ENCODE measurements around the gene SLC26A8.
A peak's percentile ranks its signal among the peaks of the same experiment; 100 is the strongest.
"Not testable (repeated sequence)": the region's sequence is repeated elsewhere in the genome, so short reads cannot be mapped to it uniquely, and the experiment has no call there.

SLC26A8 gene

GRCh38 chr6:36050947-36051710 is 26.7 kb upstream of the SLC26A8 start:
- DNase-seq (ENCODE audit: low read depth in 2 of 2): no peak

GRCh38 chr6:36050305-36050704 is 25.9 kb upstream of the SLC26A8 start:
- DNase-seq (ENCODE audit: low read depth in 2 of 2): no peak

GRCh38 chr6:36049582-36049981 is 25.1 kb upstream of the SLC26A8 start:
- no peak for DNase-seq (ENCODE audit: low read depth in 2 of 2)

GRCh38 chr6:36042618-36043260 is 18.3 kb upstream of the SLC26A8 start:
- no peak for DNase-seq (ENCODE audit: low read depth in 2 of 2)

- no peak for DNase-seq (ENCODE audit: low read depth in 2 of 2)
Measured at GRCh38 chr6:36040958-36041357, 16.5 kb upstream of the SLC26A8 start.

DNA sequence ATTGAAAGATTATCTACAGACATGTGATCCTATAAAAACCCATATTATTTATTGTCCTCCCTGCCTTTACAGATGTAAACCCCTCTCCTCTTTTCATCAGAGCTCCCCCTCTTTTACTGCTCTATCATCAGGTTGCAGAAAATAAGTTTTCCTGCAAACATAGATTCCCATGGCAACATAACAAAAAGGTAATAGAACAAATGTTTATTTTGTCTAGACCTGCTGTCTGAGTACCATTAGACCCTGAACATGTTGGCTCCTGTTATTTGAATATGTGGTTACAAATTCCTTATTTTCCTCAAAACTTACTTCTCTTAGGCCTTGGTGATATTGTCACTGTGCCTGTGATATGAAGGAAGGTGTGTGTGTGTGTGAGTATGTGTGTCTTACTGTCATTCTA is 14.7 kb upstream of the SLC26A8 start:
- DNase-seq (ENCODE audit: low read depth in 2 of 2): no peak

DNA sequence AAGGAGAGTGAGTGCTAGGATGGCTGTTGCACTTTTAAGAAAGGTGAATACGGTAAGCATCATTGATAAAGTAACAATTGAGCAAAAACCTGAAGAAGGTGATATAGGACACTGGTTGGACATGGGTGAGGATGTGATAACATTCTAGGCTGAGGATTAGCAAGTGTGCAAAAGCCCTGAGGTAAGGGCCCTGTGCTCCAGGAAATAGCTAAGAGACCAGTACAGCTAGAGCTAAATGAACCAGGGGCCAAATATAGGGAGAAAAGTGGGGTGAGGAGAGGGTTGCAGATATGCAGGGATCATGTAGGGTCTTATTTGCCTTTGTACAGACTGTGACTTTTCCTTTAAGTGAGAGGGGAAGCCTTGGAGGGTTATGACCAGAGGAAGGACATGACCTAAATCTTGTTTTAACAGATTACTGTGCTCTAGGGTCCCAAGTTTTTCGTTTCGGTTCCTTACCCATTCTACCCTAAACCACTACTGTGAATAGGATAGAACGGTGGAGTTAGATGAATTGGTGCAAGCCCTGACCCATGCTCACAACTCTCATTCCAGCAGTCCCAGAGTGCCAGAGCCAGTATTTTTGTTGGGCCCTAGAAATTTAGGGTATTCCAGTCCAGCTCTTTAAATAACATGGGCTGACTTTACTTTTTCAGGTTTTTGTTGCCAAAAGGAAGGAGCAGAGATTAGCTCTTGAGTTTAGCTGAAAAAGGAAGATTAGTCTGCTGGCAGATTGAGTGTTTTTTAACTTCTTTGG is 13.9 kb upstream of the SLC26A8 start:
- no peak for DNase-seq (ENCODE audit: low read depth in 2 of 2)

DNA sequence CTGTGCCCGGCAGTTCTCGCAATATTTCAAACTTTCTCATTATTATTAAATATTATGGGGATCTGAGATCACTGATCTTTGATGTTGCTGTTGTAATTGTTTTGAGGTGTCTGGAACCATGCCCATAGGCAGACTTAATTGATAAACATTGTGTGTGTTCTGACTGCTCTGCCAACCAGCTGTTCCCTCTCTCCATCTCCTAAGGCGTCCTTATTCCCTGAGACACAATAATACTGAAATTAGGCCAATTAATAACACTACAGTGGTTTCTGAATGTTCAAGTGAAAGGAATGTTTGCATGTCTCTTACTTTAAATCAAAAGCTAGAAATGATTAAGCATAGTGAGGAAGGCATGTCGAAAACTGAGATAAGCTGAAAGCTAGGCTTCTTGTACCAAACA is 10.8 kb upstream of the SLC26A8 start:
- DNase-seq (ENCODE audit: low read depth in 2 of 2): no peak

GRCh38 chr6:36034441-36034840 is 10.0 kb upstream of the SLC26A8 start:
- no peak for DNase-seq (ENCODE audit: low read depth in 2 of 2)

- DNase-seq (ENCODE audit: low read depth in 2 of 2): no peak
Measured at GRCh38 chr6:36033935-36034334, 9.5 kb upstream of the SLC26A8 start.

- DNase-seq (ENCODE audit: low read depth in 2 of 2): not testable (repeated sequence)
Measured at GRCh38 chr6:36033144-36033543, 8.7 kb upstream of the SLC26A8 start.

- no peak for DNase-seq (ENCODE audit: low read depth in 2 of 2)
Measured at GRCh38 chr6:36032261-36032660, 7.8 kb upstream of the SLC26A8 start.

DNA sequence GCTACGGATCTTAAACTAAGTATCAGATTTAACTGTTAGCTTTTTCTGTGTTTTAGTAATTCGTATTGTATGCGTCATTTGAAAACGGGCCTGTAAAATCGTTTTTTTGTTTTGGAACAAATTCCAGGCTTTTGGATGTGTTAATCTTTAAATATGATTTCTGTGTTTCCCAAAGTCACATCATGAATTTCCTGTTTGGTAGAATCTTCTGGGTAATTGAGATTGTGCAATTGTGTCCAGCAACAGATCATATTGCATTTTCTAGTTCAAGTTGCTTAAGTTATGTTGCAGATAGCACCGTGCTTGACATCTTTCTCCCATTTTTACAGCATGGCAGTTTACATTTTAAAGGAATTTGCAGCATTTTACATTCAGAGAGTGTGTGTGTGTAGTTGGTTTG is 5.0 kb upstream of the SLC26A8 start:
- peak; percentile 55 to 57 for DNase-seq (ENCODE audit: low read depth in 2 of 2)

- peak; percentile 25 to 28 for DNase-seq (ENCODE audit: low read depth in 2 of 2)
Measured at GRCh38 chr6:36028877-36029324, 4.5 kb upstream of the SLC26A8 start.

GRCh38 chr6:36028088-36028876 is 3.8 kb upstream of the SLC26A8 start:
- DNase-seq (ENCODE audit: low read depth in 2 of 2): no peak

GRCh38 chr6:36027501-36028087 is 3.2 kb upstream of the SLC26A8 start, which contains the start of gene MAPK14:
Gene MAPK14 (plus strand): TSS chr6:36027808. CDS start chr6:36028158, 350 bp downstream.
- peak; percentile 100 for DNase-seq (ENCODE audit: low read depth in 2 of 2)

GRCh38 chr6:36025932-36026327 is 1.5 kb upstream of the SLC26A8 start:
- no peak for DNase-seq (ENCODE audit: low read depth in 2 of 2)

DNA sequence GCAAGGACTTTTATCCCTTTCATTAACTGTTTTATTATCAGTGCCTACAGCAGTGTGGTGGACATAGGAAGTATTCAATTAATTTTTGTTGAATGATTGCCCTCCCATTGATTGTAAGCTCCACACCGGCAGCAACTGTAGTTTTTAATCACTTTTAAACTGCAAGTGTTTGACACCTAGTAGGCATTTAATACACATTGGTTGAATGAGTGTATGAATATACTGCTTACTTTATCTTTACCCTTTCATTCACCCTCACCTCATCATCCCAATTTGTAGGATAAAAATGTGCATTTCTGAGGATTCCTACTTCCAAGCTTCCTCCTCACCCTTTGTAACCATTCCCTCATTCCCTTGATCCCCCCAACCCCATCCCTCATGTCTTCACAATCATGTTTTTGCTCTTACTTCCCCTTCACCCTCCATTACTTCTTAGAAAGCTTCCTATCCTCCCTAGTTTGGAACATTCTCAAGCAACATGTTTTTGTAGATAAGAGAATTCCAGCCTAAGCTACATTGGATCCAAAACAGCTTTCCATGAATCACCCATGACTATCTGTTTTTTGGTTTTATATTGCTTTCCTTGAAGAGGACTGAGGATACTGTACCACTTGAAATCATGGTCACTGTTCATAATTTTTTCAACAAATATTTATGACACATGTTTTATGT is 955 bp upstream of the SLC26A8 start:
- no peak for DNase-seq (ENCODE audit: low read depth in 2 of 2)

DNA sequence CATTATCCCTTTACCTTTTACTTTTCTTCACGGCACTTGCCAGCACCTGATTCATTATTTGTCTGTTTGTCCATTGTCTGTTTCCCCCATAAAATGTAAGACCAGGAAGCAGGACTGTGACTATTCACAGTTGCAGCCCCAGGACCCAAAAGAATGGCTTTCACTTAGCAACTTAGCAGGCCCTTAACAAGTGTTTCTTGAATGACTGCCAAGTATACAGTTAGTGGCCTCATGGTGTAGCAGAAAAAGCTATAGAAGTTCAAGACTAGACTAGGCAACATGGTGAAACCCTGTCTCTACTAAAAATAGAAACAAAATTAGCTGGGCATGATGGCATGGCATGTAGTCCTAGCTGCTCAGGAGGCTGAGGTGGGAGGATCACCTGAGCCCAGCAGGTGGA is 4.3 kb downstream of the SLC26A8 start:
- no peak for DNase-seq (ENCODE audit: low read depth in 2 of 2)

- no peak for DNase-seq (ENCODE audit: low read depth in 2 of 2)
Measured at GRCh38 chr6:36019167-36019566, 5.3 kb downstream of the SLC26A8 start.

- no peak for DNase-seq (ENCODE audit: low read depth in 2 of 2)
Measured at GRCh38 chr6:36018339-36018738, 6.1 kb downstream of the SLC26A8 start.
